ENCODE data around the gene ABCC8. TPM values are rescaled to one million over a fixed set of nuclear protein-coding genes. Genes with fewer than 3 reads are reported as not detected.

Gene ABCC8
- 34.7 TPM for total RNA-seq

GRCh38 chr11:17476317-17477083 is at the start of gene ABCC8:
Gene ABCC8, minus strand, starts transcription at chr11:17476845. Its CDS starts 69 bp downstream, at chr11:17476776.

DNA sequence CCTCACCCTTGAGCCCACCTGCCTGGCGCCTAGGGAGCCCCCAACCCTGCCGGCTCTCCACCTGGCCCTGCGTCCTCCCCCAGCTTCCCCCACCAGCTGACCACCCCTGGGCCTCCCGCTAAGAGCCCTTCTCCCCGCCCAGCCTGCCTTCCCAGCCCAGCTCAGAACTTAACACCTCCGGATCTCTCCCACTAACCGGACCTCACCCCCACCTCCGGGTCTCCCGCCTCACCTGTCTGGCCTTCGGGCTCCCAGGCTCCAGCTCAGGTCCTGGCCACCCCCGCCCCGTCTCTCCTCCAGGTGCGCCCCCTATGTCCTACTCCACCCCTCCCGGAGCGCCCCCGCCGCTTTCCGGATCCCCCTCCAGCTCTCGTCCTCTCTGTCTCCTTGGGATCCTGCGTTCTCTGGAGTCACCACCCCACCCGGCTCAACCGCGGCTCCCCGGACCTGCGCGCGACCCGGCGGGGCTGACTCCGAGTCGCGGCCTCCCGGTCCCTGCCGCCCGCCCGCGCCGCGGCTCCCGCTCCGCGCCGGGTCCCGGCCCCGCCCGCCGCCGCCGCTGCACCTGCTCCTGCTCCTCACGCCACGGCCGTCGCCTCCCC is 87.9 kb downstream of the ABCC8 start, which contains the start of gene KCNJ11:
KCNJ11 (minus strand) TSS at position 51 of the 602 bp plus-strand sequence. CDS start 568 bp downstream, outside the sequence.

GRCh38 chr11:17351510-17352176 is 125.0 kb downstream of the ABCC8 start, which contains the start of gene NCR3LG1:
Gene NCR3LG1, plus strand, starts transcription at chr11:17351800. Its CDS starts 170 bp downstream, at chr11:17351970.

Other genes with a start within 250 kb of the ABCC8 start
- gene NUCB2, start 200.1 kb downstream of the ABCC8 start, total RNA-seq, result 85.4 TPM
- gene NCR3LG1, start 125.0 kb downstream of the ABCC8 start, total RNA-seq, result 23.8 TPM
- 12.2 TPM for gene KCNJ11, start 88.2 kb downstream of the ABCC8 start, total RNA-seq
- gene USH1C, start 67.6 kb upstream of the ABCC8 start, total RNA-seq, result 0.94 TPM
- gene OTOG, start 70.4 kb upstream of the ABCC8 start, total RNA-seq, result 0.63 TPM
- gene MYOD1, start 242.7 kb upstream of the ABCC8 start, total RNA-seq, result not detected